GM23248 (cell line): Measurements from ENCODE around the gene MGAT4A.

Experiments
- EZH2 ChIP-seq: fragments of 200-600 bp; sonication (generic); IDR thresholded peaks from 2 replicates; pipeline ENCODE4 v1.6.1; 2018; ENCODE audit warnings: antibody characterized with exemption, mild to moderate bottlenecking; ENCODE audit not compliant: insufficient read depth, poor library complexity, severe bottlenecking
- EZH2phosphoT487 ChIP-seq: fragments of 200-600 bp; sonication (generic); IDR thresholded peaks from 2 replicates; pipeline ENCODE4 v1.6.1; 2018; ENCODE audit warnings: antibody characterized with exemption, moderate library complexity, mild to moderate bottlenecking, low read depth; ENCODE audit not compliant: insufficient read depth

DNA sequence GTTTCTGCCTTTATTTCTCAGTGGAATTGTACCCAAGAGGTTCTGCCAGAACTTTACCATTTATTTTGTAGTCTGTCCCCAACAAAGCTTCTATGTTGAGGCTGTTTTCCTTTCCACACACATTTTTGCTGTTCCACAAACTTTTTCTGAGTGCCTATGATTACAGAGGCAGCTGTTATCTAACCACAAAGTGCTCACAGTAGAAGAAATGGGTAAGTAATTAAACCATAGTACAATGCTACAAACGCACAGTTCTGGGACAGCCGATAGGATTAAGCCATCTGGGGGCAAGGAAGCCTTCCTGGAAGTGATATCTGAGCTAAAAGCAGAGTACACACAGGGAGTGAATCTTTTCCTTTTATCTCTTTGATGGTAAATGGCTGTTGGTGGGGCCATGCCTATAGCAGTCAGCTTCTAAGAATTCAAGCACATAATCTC lies 3.9 kb upstream of the MGAT4A start:
- TF ChIP-seq EZH2 (no peak), EZH2phosphoT487 (no peak)
